B cell (primary cell): ENCODE measurements around the gene TANC1. TPM values are rescaled to one million over a fixed set of nuclear protein-coding genes. Genes with fewer than 3 reads are reported as not detected.

ENCODE experiments used
- ATAC-seq: fragments of 200-7000 bp; cut with Tn5 transposase; one replicate; pipeline ENCODE4 v1.10.0; 2021; ENCODE audit warnings: low read depth, mild to moderate bottlenecking, moderate number of reproducible peaks, moderate library complexity
- CTCF ChIA-PET: fragments of 350-600 bp; sonication (Branson Sonifier 250); formaldehyde crosslinking; loops from one replicate; lab custom pipeline; 2021; ENCODE audit warnings: antibody characterized with exemption, inconsistent platforms; lab: Charles Lee
- POLR2A ChIA-PET: fragments of 350-600 bp; sonication (Branson Sonifier 250); formaldehyde crosslinking; loops from one replicate; lab custom pipeline; 2021; ENCODE audit warnings: antibody characterized with exemption; lab: Charles Lee
- DNase-seq: peaks from one replicate; pipeline ENCODE4 v3.0.0; 2013
- H2AFZ ChIP-seq: 2 replicates; pipeline ENCODE4 v1.6.1; 2012; ENCODE audit warnings: mild to moderate bottlenecking, low read depth, low read length; ENCODE audit not compliant: insufficient read depth, poor library complexity, severe bottlenecking
- H3K27ac ChIP-seq, 2 donors: 1 replicate in 1 of 2; 2 replicates in 1 of 2; pipeline ENCODE4 v1.5.1; 2012 to 2013; ENCODE audit warnings: low read length in 2 of 2, mild to moderate bottlenecking in 2 of 2, moderate library complexity in 1 of 2
- H3K27me3 ChIP-seq, 4 experiments: fragments of 200-600 bp in 1 of 4; sonication (generic) in 1 of 4; replicated peaks in 1 of 4; 1 replicate in 2 of 4; 2 replicates in 2 of 4; pipeline versions ENCODE4 v1.6.1 to v1.7.0; 2013 to 2016; ENCODE audit warnings: low read length in 3 of 4, mild to moderate bottlenecking in 2 of 4, mixed read lengths in 1 of 4, moderate library complexity in 1 of 4; ENCODE audit not compliant: insufficient read depth in 4 of 4, control insufficient read depth in 3 of 4; ENCODE audit errors: control extremely low read depth in 1 of 4
- H3K36me3 ChIP-seq, 2 experiments: replicated peaks in 1 of 2; 1 replicate in 1 of 2; 2 replicates in 1 of 2; pipeline versions ENCODE4 v1.6.1 to v1.7.1; 2013; ENCODE audit warnings: low read length in 1 of 2; ENCODE audit not compliant: insufficient read depth in 2 of 2, control insufficient read depth in 1 of 2; ENCODE audit errors: control extremely low read depth in 1 of 2, extremely low read depth in 1 of 2
- H3K4me1 ChIP-seq, 2 donors: fragments of 200-600 bp in 1 of 2; sonication (generic) in 1 of 2; 1 replicate in 1 of 2; 2 replicates in 1 of 2; pipeline versions ENCODE4 v1.5.1 to v1.6.1; 2013 to 2017; ENCODE audit warnings: low read length in 2 of 2; ENCODE audit not compliant: control insufficient read depth in 2 of 2, insufficient read depth in 2 of 2
- H3K4me2 ChIP-seq: replicated peaks from 2 replicates; pipeline ENCODE3; 2012; ENCODE audit warnings: mild to moderate bottlenecking, low read depth, low read length; ENCODE audit not compliant: poor library complexity, severe bottlenecking
- H3K4me3 ChIP-seq, 5 experiments: fragments of 200-600 bp in 1 of 5; sonication (generic) in 1 of 5; 1 replicate in 3 of 5; 2 replicates in 2 of 5; pipeline versions ENCODE4 v1.5.1 to v1.7.0; 2011 to 2016; ENCODE audit warnings: low read length in 4 of 5, mild to moderate bottlenecking in 4 of 5, low read depth in 2 of 5, control low read depth in 1 of 5, moderate library complexity in 1 of 5; ENCODE audit not compliant: insufficient read depth in 1 of 5; ENCODE audit errors: control extremely low read depth in 1 of 5, extremely low read depth in 1 of 5
- H3K79me2 ChIP-seq: fragments of 200-600 bp; sonication (generic); one replicate; pipeline ENCODE4 v1.6.0; 2016; ENCODE audit warnings: low read length; ENCODE audit not compliant: control insufficient read depth, insufficient read depth
- H3K9ac ChIP-seq: fragments of 200-600 bp; sonication (generic); 2 replicates; pipeline ENCODE4 v1.6.1; 2017; ENCODE audit warnings: mild to moderate bottlenecking, low read length, moderate library complexity
- H3K9me3 ChIP-seq, 3 donors: one replicate each; pipeline versions ENCODE4 v1.6.1 to v1.7.1; 2013; ENCODE audit warnings: low read length in 2 of 3; ENCODE audit not compliant: control insufficient read depth in 2 of 3, insufficient read depth in 1 of 3; ENCODE audit errors: control extremely low read depth in 1 of 3
- H4K20me1 ChIP-seq: 2 replicates; pipeline ENCODE4 v1.6.0; 2012; ENCODE audit warnings: mild to moderate bottlenecking, low read length; ENCODE audit not compliant: insufficient read depth, control insufficient read depth, poor library complexity, severe bottlenecking
- H3K27ac Mint-ChIP-seq: one replicate; pipeline ENCODE4 v1.8.0; 2021; ENCODE audit warnings: mixed read lengths
- H3K27me3 Mint-ChIP-seq: one replicate; pipeline ENCODE4 v1.8.0; 2021; ENCODE audit warnings: mixed read lengths
- H3K4me1 Mint-ChIP-seq: one replicate; pipeline ENCODE4 v1.8.0; 2021; ENCODE audit warnings: mixed read lengths
- H3K4me3 Mint-ChIP-seq: one replicate; pipeline ENCODE4 v1.8.0; 2021; ENCODE audit warnings: mixed read lengths
- H3K9me3 Mint-ChIP-seq: one replicate; pipeline ENCODE4 v1.8.0; 2022; ENCODE audit warnings: mixed read lengths; ENCODE audit not compliant: insufficient read depth
- CTCF ChIP-seq: fragments of 200-600 bp; IDR thresholded peaks from one replicate; pipeline ENCODE4 v1.8.0; 2022; ENCODE audit warnings: antibody characterized with exemption, mild to moderate bottlenecking
- EZH2 ChIP-seq: IDR thresholded peaks from 2 replicates; pipeline ENCODE4 v1.6.1; 2012; ENCODE audit warnings: borderline replicate concordance, low read depth, mild to moderate bottlenecking, moderate library complexity, low read length; ENCODE audit not compliant: insufficient read depth, poor library complexity, severe bottlenecking
- WGBS: methylation state at CpG from one replicate; pipeline ENCODE4 v1.1.5; 2013; ENCODE audit warnings: missing lambda C conversion rate; ENCODE audit not compliant: insufficient coverage; 5-methylcytosine and 5-hydroxymethylcytosine counted together
- intact Hi-C: fragments of 100-400 bp; cut with micrococcal nuclease; formaldehyde crosslinking; loops from one replicate; pipeline ENCODE4 v1.10.0; 2022
- polyA plus RNA-seq: library from polyadenylated mRNA; depleted of rRNA; stranded (reverse); fragments of >200 nt; gene quantifications from 2 replicates; pipeline ENCODE4 v1.2.3, GENCODE V29; 2012
- total RNA-seq, 2 donors: library from RNA; stranded (reverse); fragments of 120-200 nt in 1 of 2; gene quantifications; 1 replicate in 1 of 2; 2 replicates in 1 of 2; pipeline versions ENCODE4 v1.2.3 to v1.2.4, GENCODE V29; 2013 to 2022

TANC1 gene
- total and polyA plus RNA-seq, 2 donors (not counting 1 experiment from before 2014, with no cell fraction given): 0.13 TPM; not detected in 1

- Histone ChIP-seq H3K9ac (no peak overlapping the region), H3K4me1 (no peaks in the 10 kb centered on the region), H3K4me3 (no peak overlapping the region), H3K9me3 (no peaks in the 10 kb centered on the region), H2AFZ (no peak overlapping the region), H3K79me2 (no peaks in the 10 kb centered on the region), H3K27ac (no peak overlapping the region), H3K27me3 (peaks cover 0 to 3% (median 0%) of the 10 kb centered on the region in 4 experiments), H3K36me3 (no peaks in the 10 kb centered on the region), H4K20me1 (no peaks in the 10 kb centered on the region), H3K4me2 (no peak overlapping the region)
- H3K9me3 Mint-ChIP-seq: no peaks in the 10 kb centered on the region
- H3K4me3 Mint-ChIP-seq: no peak overlapping the region
- DNase-seq: no peak
- H3K4me1 Mint-ChIP-seq: no peaks in the 10 kb centered on the region
- ChIA-PET CTCF (no interaction called here), POLR2A (no interaction called here)
- ATAC-seq: no peak
- H3K27ac Mint-ChIP-seq: no peak overlapping the region
- intact Hi-C loops: no loop called here
- TF ChIP-seq EZH2 (no peak), CTCF (no peak)
- 91% methylated on average over 4 of the region's 6 CpGs for WGBS
- peaks cover 3% of the 10 kb centered on the region for H3K27me3 Mint-ChIP-seq
Observed at GRCh38 chr2:159080641-159081040, 112.2 kb downstream of the TANC1 start.

GRCh38 chr2:159082119-159082518 is 113.7 kb downstream of the TANC1 start:
- WGBS: 79% methylated on average over 2 of the region's 4 CpGs

More at GRCh38 chr2:159082119-159082518, 113.7 kb downstream of the TANC1 start:
- Histone ChIP-seq H3K9me3 (no peaks in the 10 kb centered on the region), H3K27ac (no peak overlapping the region), H3K27me3 (peaks cover 0 to 3% (median 0%) of the 10 kb centered on the region in 4 experiments), H4K20me1 (no peaks in the 10 kb centered on the region), H3K4me2 (no peak overlapping the region), H3K4me1 (no peaks in the 10 kb centered on the region), H3K36me3 (no peaks in the 10 kb centered on the region), H3K79me2 (no peaks in the 10 kb centered on the region), H3K4me3 (no peak overlapping the region), H2AFZ (no peak overlapping the region), H3K9ac (no peak overlapping the region)
- no peaks in the 10 kb centered on the region for H3K9me3 Mint-ChIP-seq
- ChIA-PET POLR2A (no interaction called here), CTCF (no interaction called here)
- H3K4me3 Mint-ChIP-seq: no peak overlapping the region
- no peak overlapping the region for H3K27ac Mint-ChIP-seq
- peaks cover 3% of the 10 kb centered on the region for H3K27me3 Mint-ChIP-seq
- intact Hi-C loops: no loop called here
- H3K4me1 Mint-ChIP-seq: no peaks in the 10 kb centered on the region
- no peak for TF ChIP-seq CTCF
- no peak for TF ChIP-seq EZH2
- ATAC-seq (no peak), DNase-seq (no peak)
